Measurements from ENCODE around the gene ERCC5. TPM values are rescaled to one million over a fixed set of nuclear protein-coding genes. Genes with fewer than 3 reads are reported as not detected.

The ERCC5 gene
- total and polyA plus RNA-seq, 9 of the 15 experiments (the other 6 are each of a cell fraction or from before 2014, with no cell fraction given), result 7.4 to 43.1 (median 33.9) TPM

DNA sequence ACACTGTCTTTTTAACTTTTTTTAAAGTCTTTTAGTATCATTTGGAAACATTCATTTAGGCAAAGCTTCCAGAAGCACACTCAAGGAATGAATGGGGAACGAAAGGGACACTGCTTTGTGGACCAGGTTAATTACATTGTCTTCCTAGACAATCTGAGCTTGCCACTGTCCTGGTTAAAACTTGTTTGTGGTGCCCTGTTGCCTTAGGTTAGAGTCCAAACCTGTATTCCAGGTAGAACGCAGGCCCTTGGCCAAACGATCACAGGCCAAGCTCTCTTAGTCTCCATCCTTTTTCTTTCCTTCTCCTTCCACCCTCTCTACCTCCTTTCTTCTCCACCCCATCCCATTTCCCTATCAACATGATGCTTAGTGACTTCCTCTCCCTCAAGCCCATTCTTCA, 66.8 kb downstream of the ERCC5 start (continued):
- TF ChIP-seq, protein P1, sequence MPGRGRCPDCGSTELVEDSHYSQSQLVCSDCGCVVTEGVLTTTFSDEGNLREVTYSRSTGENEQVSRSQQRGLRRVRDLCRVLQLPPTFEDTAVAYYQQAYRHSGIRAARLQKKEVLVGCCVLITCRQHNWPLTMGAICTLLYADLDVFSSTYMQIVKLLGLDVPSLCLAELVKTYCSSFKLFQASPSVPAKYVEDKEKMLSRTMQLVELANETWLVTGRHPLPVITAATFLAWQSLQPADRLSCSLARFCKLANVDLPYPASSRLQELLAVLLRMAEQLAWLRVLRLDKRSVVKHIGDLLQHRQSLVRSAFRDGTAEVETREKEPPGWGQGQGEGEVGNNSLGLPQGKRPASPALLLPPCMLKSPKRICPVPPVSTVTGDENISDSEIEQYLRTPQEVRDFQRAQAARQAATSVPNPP (IDR thresholded peaks at IDR 0.05; ENCODE audit: borderline replicate concordance, insufficient read depth, insufficient read length), result no peak
- TF ChIP-seq, protein P2, sequence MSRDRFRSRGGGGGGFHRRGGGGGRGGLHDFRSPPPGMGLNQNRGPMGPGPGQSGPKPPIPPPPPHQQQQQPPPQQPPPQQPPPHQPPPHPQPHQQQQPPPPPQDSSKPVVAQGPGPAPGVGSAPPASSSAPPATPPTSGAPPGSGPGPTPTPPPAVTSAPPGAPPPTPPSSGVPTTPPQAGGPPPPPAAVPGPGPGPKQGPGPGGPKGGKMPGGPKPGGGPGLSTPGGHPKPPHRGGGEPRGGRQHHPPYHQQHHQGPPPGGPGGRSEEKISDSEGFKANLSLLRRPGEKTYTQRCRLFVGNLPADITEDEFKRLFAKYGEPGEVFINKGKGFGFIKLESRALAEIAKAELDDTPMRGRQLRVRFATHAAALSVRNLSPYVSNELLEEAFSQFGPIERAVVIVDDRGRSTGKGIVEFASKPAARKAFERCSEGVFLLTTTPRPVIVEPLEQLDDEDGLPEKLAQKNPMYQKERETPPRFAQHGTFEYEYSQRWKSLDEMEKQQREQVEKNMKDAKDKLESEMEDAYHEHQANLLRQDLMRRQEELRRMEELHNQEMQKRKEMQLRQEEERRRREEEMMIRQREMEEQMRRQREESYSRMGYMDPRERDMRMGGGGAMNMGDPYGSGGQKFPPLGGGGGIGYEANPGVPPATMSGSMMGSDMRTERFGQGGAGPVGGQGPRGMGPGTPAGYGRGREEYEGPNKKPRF (IDR thresholded peaks at IDR 0.05; ENCODE audit: low read depth, low read length), result no peak
- TF ChIP-seq KDM1A (IDR thresholded peaks at IDR 0.05), result no peak
- TF ChIP-seq, protein P3, sequence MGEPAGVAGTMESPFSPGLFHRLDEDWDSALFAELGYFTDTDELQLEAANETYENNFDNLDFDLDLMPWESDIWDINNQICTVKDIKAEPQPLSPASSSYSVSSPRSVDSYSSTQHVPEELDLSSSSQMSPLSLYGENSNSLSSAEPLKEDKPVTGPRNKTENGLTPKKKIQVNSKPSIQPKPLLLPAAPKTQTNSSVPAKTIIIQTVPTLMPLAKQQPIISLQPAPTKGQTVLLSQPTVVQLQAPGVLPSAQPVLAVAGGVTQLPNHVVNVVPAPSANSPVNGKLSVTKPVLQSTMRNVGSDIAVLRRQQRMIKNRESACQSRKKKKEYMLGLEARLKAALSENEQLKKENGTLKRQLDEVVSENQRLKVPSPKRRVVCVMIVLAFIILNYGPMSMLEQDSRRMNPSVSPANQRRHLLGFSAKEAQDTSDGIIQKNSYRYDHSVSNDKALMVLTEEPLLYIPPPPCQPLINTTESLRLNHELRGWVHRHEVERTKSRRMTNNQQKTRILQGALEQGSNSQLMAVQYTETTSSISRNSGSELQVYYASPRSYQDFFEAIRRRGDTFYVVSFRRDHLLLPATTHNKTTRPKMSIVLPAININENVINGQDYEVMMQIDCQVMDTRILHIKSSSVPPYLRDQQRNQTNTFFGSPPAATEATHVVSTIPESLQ (CRISPR knock-in tag; IDR thresholded peaks at IDR 0.05), result no peak
- TF ChIP-seq NR4A1 (CRISPR knock-in tag; IDR thresholded peaks at IDR 0.05), result no peak
- no peak for TF ChIP-seq NR4A1 (tag; IDR thresholded peaks at IDR 0.05)
- TF ChIP-seq, protein P4, sequence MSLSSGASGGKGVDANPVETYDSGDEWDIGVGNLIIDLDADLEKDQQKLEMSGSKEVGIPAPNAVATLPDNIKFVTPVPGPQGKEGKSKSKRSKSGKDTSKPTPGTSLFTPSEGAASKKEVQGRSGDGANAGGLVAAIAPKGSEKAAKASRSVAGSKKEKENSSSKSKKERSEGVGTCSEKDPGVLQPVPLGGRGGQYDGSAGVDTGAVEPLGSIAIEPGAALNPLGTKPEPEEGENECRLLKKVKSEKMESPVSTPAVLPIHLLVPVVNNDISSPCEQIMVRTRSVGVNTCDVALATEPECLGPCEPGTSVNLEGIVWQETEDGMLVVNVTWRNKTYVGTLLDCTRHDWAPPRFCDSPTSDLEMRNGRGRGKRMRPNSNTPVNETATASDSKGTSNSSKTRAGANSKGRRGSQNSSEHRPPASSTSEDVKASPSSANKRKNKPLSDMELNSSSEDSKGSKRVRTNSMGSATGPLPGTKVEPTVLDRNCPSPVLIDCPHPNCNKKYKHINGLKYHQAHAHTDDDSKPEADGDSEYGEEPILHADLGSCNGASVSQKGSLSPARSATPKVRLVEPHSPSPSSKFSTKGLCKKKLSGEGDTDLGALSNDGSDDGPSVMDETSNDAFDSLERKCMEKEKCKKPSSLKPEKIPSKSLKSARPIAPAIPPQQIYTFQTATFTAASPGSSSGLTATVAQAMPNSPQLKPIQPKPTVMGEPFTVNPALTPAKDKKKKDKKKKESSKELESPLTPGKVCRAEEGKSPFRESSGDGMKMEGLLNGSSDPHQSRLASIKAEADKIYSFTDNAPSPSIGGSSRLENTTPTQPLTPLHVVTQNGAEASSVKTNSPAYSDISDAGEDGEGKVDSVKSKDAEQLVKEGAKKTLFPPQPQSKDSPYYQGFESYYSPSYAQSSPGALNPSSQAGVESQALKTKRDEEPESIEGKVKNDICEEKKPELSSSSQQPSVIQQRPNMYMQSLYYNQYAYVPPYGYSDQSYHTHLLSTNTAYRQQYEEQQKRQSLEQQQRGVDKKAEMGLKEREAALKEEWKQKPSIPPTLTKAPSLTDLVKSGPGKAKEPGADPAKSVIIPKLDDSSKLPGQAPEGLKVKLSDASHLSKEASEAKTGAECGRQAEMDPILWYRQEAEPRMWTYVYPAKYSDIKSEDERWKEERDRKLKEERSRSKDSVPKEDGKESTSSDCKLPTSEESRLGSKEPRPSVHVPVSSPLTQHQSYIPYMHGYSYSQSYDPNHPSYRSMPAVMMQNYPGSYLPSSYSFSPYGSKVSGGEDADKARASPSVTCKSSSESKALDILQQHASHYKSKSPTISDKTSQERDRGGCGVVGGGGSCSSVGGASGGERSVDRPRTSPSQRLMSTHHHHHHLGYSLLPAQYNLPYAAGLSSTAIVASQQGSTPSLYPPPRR (CRISPR knock-in tag; IDR thresholded peaks at IDR 0.05; ENCODE audit: borderline replicate concordance), result no peak
- TF ChIP-seq, protein P5, sequence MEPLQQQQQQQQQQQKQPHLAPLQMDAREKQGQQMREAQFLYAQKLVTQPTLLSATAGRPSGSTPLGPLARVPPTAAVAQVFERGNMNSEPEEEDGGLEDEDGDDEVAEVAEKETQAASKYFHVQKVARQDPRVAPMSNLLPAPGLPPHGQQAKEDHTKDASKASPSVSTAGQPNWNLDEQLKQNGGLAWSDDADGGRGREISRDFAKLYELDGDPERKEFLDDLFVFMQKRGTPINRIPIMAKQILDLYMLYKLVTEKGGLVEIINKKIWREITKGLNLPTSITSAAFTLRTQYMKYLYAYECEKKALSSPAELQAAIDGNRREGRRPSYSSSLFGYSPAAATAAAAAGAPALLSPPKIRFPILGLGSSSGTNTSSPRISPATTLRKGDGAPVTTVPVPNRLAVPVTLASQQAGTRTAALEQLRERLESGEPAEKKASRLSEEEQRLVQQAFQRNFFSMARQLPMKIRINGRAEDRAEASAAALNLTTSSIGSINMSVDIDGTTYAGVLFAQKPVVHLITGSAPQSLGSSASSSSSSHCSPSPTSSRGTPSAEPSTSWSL (CRISPR knock-in tag; IDR thresholded peaks at IDR 0.05; ENCODE audit: borderline replicate concordance), result no peak
- TF ChIP-seq, protein P6, sequence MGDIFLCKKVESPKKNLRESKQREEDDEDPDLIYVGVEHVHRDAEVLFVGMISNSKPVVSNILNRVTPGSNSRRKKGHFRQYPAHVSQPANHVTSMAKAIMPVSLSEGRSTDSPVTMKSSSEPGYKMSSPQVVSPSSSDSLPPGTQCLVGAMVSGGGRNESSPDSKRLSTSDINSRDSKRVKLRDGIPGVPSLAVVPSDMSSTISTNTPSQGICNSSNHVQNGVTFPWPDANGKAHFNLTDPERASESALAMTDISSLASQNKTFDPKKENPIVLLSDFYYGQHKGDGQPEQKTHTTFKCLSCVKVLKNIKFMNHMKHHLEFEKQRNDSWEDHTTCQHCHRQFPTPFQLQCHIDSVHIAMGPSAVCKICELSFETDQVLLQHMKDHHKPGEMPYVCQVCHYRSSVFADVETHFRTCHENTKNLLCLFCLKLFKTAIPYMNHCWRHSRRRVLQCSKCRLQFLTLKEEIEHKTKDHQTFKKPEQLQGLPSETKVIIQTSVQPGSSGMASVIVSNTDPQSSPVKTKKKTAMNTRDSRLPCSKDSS (IDR thresholded peaks at IDR 0.05; ENCODE audit: low read depth, partially characterized antibody), result no peak

Data from K562 (cell line).